ENCODE data around the gene WFIKKN1. TPM values are rescaled to one million over a fixed set of nuclear protein-coding genes. Genes with fewer than 3 reads are reported as not detected.

The WFIKKN1 gene
- total and polyA plus RNA-seq, 2 of the 13 experiments (the other 11 are each of a cell fraction or from before 2014, with no cell fraction given), result 1.7 to 4.9 TPM

GRCh38 chr16:678858-679813, 48.4 kb downstream of the WFIKKN1 start (continued):
- TF ChIP-seq NFKB2 (CRISPR knock-in tag; IDR thresholded peaks at IDR 0.05; ENCODE audit: borderline replicate concordance) (no peak; the same call in 1 of the 2 replicates), ZNF83 (CRISPR knock-in tag; IDR thresholded peaks at IDR 0.05; ENCODE audit: borderline replicate concordance) (no peak), TFDP2 (CRISPR knock-in tag; IDR thresholded peaks at IDR 0.05) (no peak; the same call in 1 of the 2 replicates), CREB3 (CRISPR knock-in tag; IDR thresholded peaks at IDR 0.05) (no peak), RAD51 (IDR thresholded peaks at IDR 0.05; ENCODE audit: borderline replicate concordance) (no peak), POLR2A (IDR thresholded peaks at IDR 0.05; ENCODE audit: insufficient read depth in 1 of 2, low read depth in 2 of 2, low read length in 2 of 2) (peak; percentile 32 to 76; a peak in 2 of 4 replicates), ZNF230 (CRISPR knock-in tag; IDR thresholded peaks at IDR 0.05) (peak; percentile 47; the same call in 1 of the 2 replicates), PATZ1 (CRISPR knock-in tag; IDR thresholded peaks at IDR 0.05) (peak; percentile 31; the same call in 1 of the 2 replicates), POLR2AphosphoS5 (IDR thresholded peaks at IDR 0.05; ENCODE audit: low read depth, low read length) (peak; percentile 71), RARA (CRISPR knock-in tag; IDR thresholded peaks at IDR 0.05) (no peak), FOXP4 (CRISPR knock-in tag; IDR thresholded peaks at IDR 0.05) (no peak), ZNF34 (CRISPR knock-in tag; IDR thresholded peaks at IDR 0.05; ENCODE audit: borderline replicate concordance) (no peak), TSC22D2 (CRISPR knock-in tag; IDR thresholded peaks at IDR 0.05; ENCODE audit: borderline replicate concordance) (no peak), MXD4 (CRISPR knock-in tag; IDR thresholded peaks at IDR 0.05) (0 out of 2 replicates have a peak, but pooled peaks have one; percentile 43), ZBTB33 (CRISPR knock-in tag; IDR thresholded peaks at IDR 0.05) (no peak), GABPB1 (CRISPR knock-in tag; IDR thresholded peaks at IDR 0.05) (peak; percentile 82), PAF1 (CRISPR knock-in tag; IDR thresholded peaks at IDR 0.05) (no peak), FOXO4 (CRISPR knock-in tag; conservative IDR thresholded peaks at IDR 0.05) (no peak)
